Hepatocyte (in vitro differentiated cells): ENCODE results near the gene LMX1A.

ENCODE experiments used
- CTCF ChIP-seq: fragments of 200-600 bp; sonication (generic); IDR thresholded peaks from 2 replicates; pipeline ENCODE4 v1.5.1; 2016; ENCODE audit warnings: antibody characterized with exemption, mild to moderate bottlenecking; ENCODE audit not compliant: poor library complexity
- EZH2 ChIP-seq: fragments of 200-600 bp; sonication (generic); IDR thresholded peaks from 2 replicates; pipeline ENCODE4 v1.6.1; 2016; ENCODE audit warnings: antibody characterized with exemption, mild to moderate bottlenecking, borderline replicate concordance
- EZH2phosphoT487 ChIP-seq: fragments of 200-600 bp; sonication (generic); IDR thresholded peaks from one replicate; pipeline ENCODE4 v1.6.1; 2018; ENCODE audit warnings: antibody characterized with exemption, mild to moderate bottlenecking, low read depth, moderate library complexity; ENCODE audit not compliant: unreplicated experiment, severe bottlenecking

GRCh38 chr1:165354739-165355138 is 1.8 kb downstream of the LMX1A start:
- TF ChIP-seq CTCF = no peak
- no peak for TF ChIP-seq EZH2phosphoT487
- peak; percentile 71 for TF ChIP-seq EZH2
